Measurements from ENCODE around the gene CENPT. TPM values are rescaled to one million over a fixed set of nuclear protein-coding genes. Genes with fewer than 3 reads are reported as not detected.

CENPT gene
- total and polyA plus RNA-seq, 10 of the 15 experiments (the other 5 are each of a cell fraction or from before 2014, with no cell fraction given), result 1.1 to 45.7 (median 24.5) TPM

GRCh38 chr16:67860589-67861398 lies 13.3 kb upstream of the CENPT start:
- H3K36me3 ChIP-seq (ENCODE audit: control insufficient read depth in 2 of 2, insufficient read depth in 2 of 2, low read length in 1 of 2), result peaks cover 4 to 13% of the 10 kb centered on the region in 2 experiments; a peak in 3 of 4 replicates
- intact Hi-C loops (cut with micrococcal nuclease; ENCODE audit: unreplicated experiment), result no loop called here
- ChIA-PET RAD21 (ENCODE audit: unreplicated experiment) (no interaction called here), POLR2A (no interaction called here), CTCF (interaction anchor here (1.4 to 6.5 kb wide), 2 partner anchors 9 to 45 kb away, joined by 3 to 53 read pairs; no protein-coding TSS in a partner anchor), SMC1A (ENCODE audit: uncharacterized antibody, unreplicated experiment) (interaction anchor here (0.9 kb wide), 1 partner anchor 18 kb away, joined by 3 read pairs; no protein-coding TSS in a partner anchor)
- FAIRE-seq (no peak), DNase-seq (ENCODE audit: low read depth, low spot score) (no peak), ATAC-seq (no peak)
- TF ChIP-seq RB1 (IDR thresholded peaks at IDR 0.05; ENCODE audit: borderline replicate concordance) (no peak), BCL3 (IDR thresholded peaks at IDR 0.05; ENCODE audit: borderline replicate concordance, insufficient read depth, low read depth, low read length, poor library complexity, severe bottlenecking) (peak; percentile 75), BACH1 (IDR thresholded peaks at IDR 0.05; ENCODE audit: borderline replicate concordance) (no peak), SIN3A (IDR thresholded peaks at IDR 0.05; ENCODE audit: low read depth, low read length) (no peak)
- no peak overlapping the region for H3K4me2 ChIP-seq (ENCODE audit: control insufficient read depth, insufficient read depth)
- H3K27me3 ChIP-seq (replicated peaks in 1 of 2; ENCODE audit: control insufficient read depth in 2 of 2, insufficient read depth in 2 of 2, low read length in 1 of 2), result no peaks in the 10 kb centered on the region
- no peak overlapping the region for H3K4me3 ChIP-seq
- in situ Hi-C loops (cut with MboI), result no loop called here
- H3K9ac ChIP-seq (ENCODE audit: control insufficient read depth, insufficient read depth, low read length), result no peak overlapping the region
- peaks cover 43% of the 10 kb centered on the region for H3K79me2 ChIP-seq (ENCODE audit: control insufficient read depth, insufficient read depth, low read length)
- H2AFZ ChIP-seq (ENCODE audit: control insufficient read depth, low read depth, low read length), result no peak overlapping the region
- WGBS (ENCODE audit: insufficient coverage, insufficient replicate concordance, low lambda C conversion rate, missing lambda C conversion rate), result 85% methylated on average over 8 of the region's 8 CpGs
- 0 out of 2 replicates have a peak, but pooled peaks cover 9% of the 10 kb centered on the region for H4K20me1 ChIP-seq (ENCODE audit: control insufficient read depth, insufficient read depth)
- no peak overlapping the region for H3K27ac ChIP-seq (ENCODE audit: control insufficient read depth, insufficient read depth)
- BruUV-seq (replicated peaks), result no TSS peak
- H3K4me1 ChIP-seq (ENCODE audit: control insufficient read depth, insufficient read depth, low read length), result no peaks in the 10 kb centered on the region
- H3K9me3 ChIP-seq (replicated peaks; ENCODE audit: control insufficient read depth, insufficient read depth, low read length), result no peaks in the 10 kb centered on the region

Data from GM12878 (cell line).